Liver (tissue), 5 donors: ENCODE results near the gene HS3ST6. TPM values are rescaled to one million over a fixed set of nuclear protein-coding genes. Genes with fewer than 3 reads are reported as not detected.

Source experiments
- polyA plus RNA-seq, 2 donors: library from polyadenylated mRNA; stranded (reverse) in 1 of 2; unstranded in 1 of 2; fragments of 200-250 nt in 1 of 2; fragments of >200 nt in 1 of 2; fragmentation: Nextera tagmentation in 1 of 2; extraction: Ambion mirVana in 1 of 2; gene quantifications; one replicate each; pipeline versions ENCODE4 v1.2.1 to v1.2.3, GENCODE V29; 2013 to 2015
- small RNA-seq: library from RNA; depleted of rRNA; stranded (forward); fragments of <200 nt; gene quantifications from one replicate; pipeline ENCODE3, GENCODE V24; 2014
- total RNA-seq, 2 donors: library from RNA; depleted of rRNA; stranded (reverse); fragments of >200 nt; gene quantifications; one replicate each; pipeline ENCODE4 v1.2.3, GENCODE V29; 2014
- donor health status: healthy.
- donor health status: healthy.
- donor health status: healthy.

HS3ST6 gene
- total and polyA plus RNA-seq, 4 donors: not detected

Small RNA genes lying within 50 kb of the gene (small RNA-seq; reads per million reads assigned to genes)
- gene SNORA10: not detected
- gene SNORA64: not detected

Other genes starting within 250 kb of the HS3ST6 start
- 10 to 100 TPM; 31.0 to 32.6 TPM for gene JPT2, start 240.1 kb downstream of the HS3ST6 start, total RNA-seq
- 10 to 100 TPM in 1 of 2 donors, 1 to 10 TPM in 1; 7.4 to 25.8 TPM for gene JPT2, start 240.1 kb downstream of the HS3ST6 start, polyA plus RNA-seq
- gene MAPK8IP3, start 212.2 kb downstream of the HS3ST6 start, total RNA-seq: 10 to 100 TPM; 10.1 to 43.0 TPM
- 1 to 10 TPM; 4.1 to 8.5 TPM for gene MAPK8IP3, start 212.2 kb downstream of the HS3ST6 start, polyA plus RNA-seq
- 10 to 100 TPM; 10.4 to 12.8 TPM for gene NME3, start 146.9 kb downstream of the HS3ST6 start, total RNA-seq
- gene NME3, start 146.9 kb downstream of the HS3ST6 start, polyA plus RNA-seq: 10 to 100 TPM; 26.0 to 38.0 TPM
- 1 to 10 TPM; 4.2 to 9.0 TPM for gene EME2, start 145.6 kb downstream of the HS3ST6 start, total RNA-seq
- gene EME2, start 145.6 kb downstream of the HS3ST6 start, polyA plus RNA-seq: 1 to 10 TPM; 1.4 to 1.8 TPM
- 10 to 100 TPM; 42.4 to 46.7 TPM for gene MRPS34, start 145.3 kb downstream of the HS3ST6 start, total RNA-seq
- 100 to 1,000 TPM in 1 of 2 donors, 10 to 100 TPM in 1; 70.7 to 100 TPM for gene MRPS34, start 145.3 kb downstream of the HS3ST6 start, polyA plus RNA-seq
- gene SPSB3, start 135.8 kb downstream of the HS3ST6 start, total RNA-seq: 10 to 100 TPM; 27.7 to 44.5 TPM
- 10 to 100 TPM; 31.1 to 60.5 TPM for gene SPSB3, start 135.8 kb downstream of the HS3ST6 start, polyA plus RNA-seq
- gene NUBP2, start 135.5 kb downstream of the HS3ST6 start, total RNA-seq: 10 to 100 TPM; 28.9 to 80.9 TPM
- gene NUBP2, start 135.5 kb downstream of the HS3ST6 start, polyA plus RNA-seq: 10 to 100 TPM; 51.8 to 56.3 TPM
- 100 to 1,000 TPM in 1 of 2 donors, 10 to 100 TPM in 1; 19.8 to 161 TPM for gene IGFALS, start 124.7 kb downstream of the HS3ST6 start, total RNA-seq
- 10 to 100 TPM; 62.6 to 74.2 TPM for gene IGFALS, start 124.7 kb downstream of the HS3ST6 start, polyA plus RNA-seq
- gene HAGH, start 91.6 kb downstream of the HS3ST6 start, total RNA-seq: 100 to 1,000 TPM; 219 to 252 TPM
- gene HAGH, start 91.6 kb downstream of the HS3ST6 start, polyA plus RNA-seq: 100 to 1,000 TPM; 169 to 188 TPM
- gene FAHD1, start 91.2 kb downstream of the HS3ST6 start, total RNA-seq: 10 to 100 TPM; 71.9 to 84.2 TPM
- gene FAHD1, start 91.2 kb downstream of the HS3ST6 start, polyA plus RNA-seq: 10 to 100 TPM; 42.7 to 50.9 TPM
- 1 to 10 TPM in 1 of 2 donors, not detected in 1; 2.2 TPM for gene MEIOB, start 46.3 kb downstream of the HS3ST6 start, total RNA-seq
- under 1 TPM in 1 of 2 donors, not detected in 1; 0.33 TPM for gene MEIOB, start 46.3 kb downstream of the HS3ST6 start, polyA plus RNA-seq
- gene MSRB1, start 24.8 kb upstream of the HS3ST6 start, total RNA-seq: 10 to 100 TPM; 32.2 to 43.9 TPM
- 100 to 1,000 TPM; 152 to 169 TPM for gene MSRB1, start 24.8 kb upstream of the HS3ST6 start, polyA plus RNA-seq
- not detected for gene RPL3L, start 36.3 kb upstream of the HS3ST6 start, total RNA-seq
- gene RPL3L, start 36.3 kb upstream of the HS3ST6 start, polyA plus RNA-seq: under 1 TPM in 1 of 2 donors, not detected in 1; 0.14 TPM
- gene NDUFB10, start 41.1 kb upstream of the HS3ST6 start, total RNA-seq: 100 to 1,000 TPM in 1 of 2 donors, 10 to 100 TPM in 1; 93.9 to 110 TPM
- gene NDUFB10, start 41.1 kb upstream of the HS3ST6 start, polyA plus RNA-seq: 100 to 1,000 TPM; 156 to 195 TPM
- gene RPS2, start 46.4 kb upstream of the HS3ST6 start, total RNA-seq: 1,000 to 10,000 TPM in 1 of 2 donors, 100 to 1,000 TPM in 1; 621 to 1,440 TPM
- gene RPS2, start 46.4 kb upstream of the HS3ST6 start, polyA plus RNA-seq: 1,000 to 10,000 TPM in 1 of 2 donors, 100 to 1,000 TPM in 1; 524 to 1,259 TPM
- not detected for gene RNF151, start 48.4 kb upstream of the HS3ST6 start, total RNA-seq
- gene RNF151, start 48.4 kb upstream of the HS3ST6 start, polyA plus RNA-seq: not detected
- gene TBL3, start 53.6 kb upstream of the HS3ST6 start, total RNA-seq: 10 to 100 TPM; 12.5 to 13.9 TPM
- gene TBL3, start 53.6 kb upstream of the HS3ST6 start, polyA plus RNA-seq: 10 to 100 TPM; 14.5 to 24.3 TPM
- under 1 TPM; 0.28 to 0.67 TPM for gene NOXO1, start 63.1 kb upstream of the HS3ST6 start, total RNA-seq
- under 1 TPM in 1 of 2 donors, not detected in 1; 0.63 TPM for gene NOXO1, start 63.1 kb upstream of the HS3ST6 start, polyA plus RNA-seq
- 1 to 10 TPM; 7.4 to 9.0 TPM for gene GFER, start 65.8 kb upstream of the HS3ST6 start, total RNA-seq
- 10 to 100 TPM; 21.3 to 28.4 TPM for gene GFER, start 65.8 kb upstream of the HS3ST6 start, polyA plus RNA-seq
- gene SYNGR3, start 71.6 kb upstream of the HS3ST6 start, total RNA-seq: under 1 TPM; 0.17 to 0.47 TPM
- under 1 TPM in 1 of 2 donors, not detected in 1; 0.09 TPM for gene SYNGR3, start 71.6 kb upstream of the HS3ST6 start, polyA plus RNA-seq
- gene ZNF598, start 91.4 kb upstream of the HS3ST6 start, total RNA-seq: 10 to 100 TPM; 12.8 to 19.7 TPM
- 10 to 100 TPM in 1 of 2 donors, 1 to 10 TPM in 1; 2.7 to 28.4 TPM for gene ZNF598, start 91.4 kb upstream of the HS3ST6 start, polyA plus RNA-seq
- 1 to 10 TPM; 1.3 to 8.4 TPM for gene NPW, start 101.4 kb upstream of the HS3ST6 start, total RNA-seq
- 10 to 100 TPM in 1 of 2 donors, 1 to 10 TPM in 1; 9.9 to 20.6 TPM for gene NPW, start 101.4 kb upstream of the HS3ST6 start, polyA plus RNA-seq
- 10 to 100 TPM; 36.6 to 85.8 TPM for gene NHERF2, start 108.5 kb upstream of the HS3ST6 start, total RNA-seq
- 100 to 1,000 TPM in 1 of 2 donors, 10 to 100 TPM in 1; 62.4 to 205 TPM for gene NHERF2, start 108.5 kb upstream of the HS3ST6 start, polyA plus RNA-seq
- gene NTHL1, start 129.4 kb upstream of the HS3ST6 start, total RNA-seq: 10 to 100 TPM; 10.4 to 12.7 TPM
- gene NTHL1, start 129.4 kb upstream of the HS3ST6 start, polyA plus RNA-seq: 100 to 1,000 TPM in 1 of 2 donors, 10 to 100 TPM in 1; 25.4 to 166 TPM
- gene TSC2, start 129.6 kb upstream of the HS3ST6 start, total RNA-seq: 10 to 100 TPM; 28.3 to 51.2 TPM
- gene TSC2, start 129.6 kb upstream of the HS3ST6 start, polyA plus RNA-seq: 10 to 100 TPM; 23.3 to 29.1 TPM
- 10 to 100 TPM; 30.6 to 58.4 TPM for gene PKD1, start 217.5 kb upstream of the HS3ST6 start, total RNA-seq
- 10 to 100 TPM in 1 of 2 donors, 1 to 10 TPM in 1; 8.0 to 20.6 TPM for gene PKD1, start 217.5 kb upstream of the HS3ST6 start, polyA plus RNA-seq
- gene RAB26, start 230.2 kb upstream of the HS3ST6 start, total RNA-seq: 1 to 10 TPM; 1.9 to 3.9 TPM
- 1 to 10 TPM; 2.6 to 3.4 TPM for gene RAB26, start 230.2 kb upstream of the HS3ST6 start, polyA plus RNA-seq
- 10 to 100 TPM; 33.2 to 34.8 TPM for gene TRAF7, start 237.4 kb upstream of the HS3ST6 start, total RNA-seq
- gene TRAF7, start 237.4 kb upstream of the HS3ST6 start, polyA plus RNA-seq: 10 to 100 TPM; 14.7 to 36.6 TPM